Adipose tissue (tissue), 3 donors: ENCODE data around the gene AFTPH. TPM values are rescaled to one million over a fixed set of nuclear protein-coding genes. Genes with fewer than 3 reads are reported as not detected.

ENCODE experiments used
- H3K27ac ChIP-seq: one replicate; pipeline ENCODE4 v1.5.1; 2013; ENCODE audit warnings: low read depth, low read length
- whole genome bisulfite sequencing, 3 donors: extraction: QIAGEN DNeasy Blood & Tissue Kit; methylation state at CpG; one replicate each; pipeline ENCODE4 v1.1.7; 2013; 5-methylcytosine and 5-hydroxymethylcytosine counted together
- polyA plus RNA-seq, 3 donors: library from polyadenylated mRNA; stranded (reverse); fragments of 200-250 nt; gene quantifications; one replicate each; pipeline ENCODE4 v1.2.3, GENCODE V29; 2013
- donor health status: healthy with polysubstance abuse.
- donor health status: Bipolar disorder and iron deficiency.
- donor health status: healthy.

The AFTPH gene
- polyA plus RNA-seq, 3 donors, result 15.6 to 18.8 (median 15.9) TPM

DNA sequence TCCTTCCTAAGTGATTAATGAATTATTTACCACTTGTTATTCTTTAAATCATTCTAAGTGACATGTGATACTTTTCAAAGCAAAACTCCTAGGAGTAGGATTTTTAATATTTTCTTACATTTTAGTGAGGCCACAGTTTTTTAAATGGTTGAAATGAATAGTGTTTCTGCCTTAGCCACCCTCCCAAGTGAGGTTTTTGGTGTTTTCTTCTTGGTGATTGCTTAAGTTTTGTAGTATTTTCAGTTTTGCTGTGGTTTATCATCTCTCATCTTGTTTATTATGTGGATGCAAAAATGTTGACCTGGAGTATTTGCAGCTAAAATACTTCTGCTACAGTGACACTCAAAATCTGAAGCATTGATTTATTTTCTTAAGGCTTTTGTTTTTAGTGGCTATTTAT lies 9.8 kb downstream of the AFTPH start:
- no peak overlapping the region for H3K27ac ChIP-seq

GRCh38 chr2:64534363-64534762 lies 10.2 kb downstream of the AFTPH start:
- 49 to 67% (median 64%) methylated on average over 3 of the region's 3 CpGs for WGBS, 3 donors

DNA sequence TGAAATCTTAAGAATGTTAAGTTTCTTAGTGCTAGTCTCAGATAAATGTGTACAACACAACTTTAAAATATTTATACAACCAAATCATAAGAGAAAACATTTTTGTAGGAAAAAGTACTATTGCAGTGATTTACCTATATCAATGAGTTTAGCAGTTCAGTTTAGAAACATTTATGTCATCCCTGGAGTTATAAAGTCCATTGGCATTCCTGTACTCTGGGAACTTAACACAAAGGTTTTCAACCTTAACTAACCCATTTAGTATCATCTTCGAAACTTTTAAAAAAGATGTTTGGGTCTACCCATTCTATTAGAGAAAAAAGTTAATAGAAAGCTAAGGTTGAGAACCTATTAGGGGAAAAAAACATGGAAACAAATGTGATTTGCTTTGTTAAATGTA lies 10.9 kb downstream of the AFTPH start:
- 96 to 100% (median 97%) methylated on average over 1 of the region's 1 CpG for WGBS, 3 donors
- H3K27ac ChIP-seq, result no peak overlapping the region

More at GRCh38 chr2:64534363-64534762, 10.2 kb downstream of the AFTPH start:
- no peak overlapping the region for H3K27ac ChIP-seq

DNA sequence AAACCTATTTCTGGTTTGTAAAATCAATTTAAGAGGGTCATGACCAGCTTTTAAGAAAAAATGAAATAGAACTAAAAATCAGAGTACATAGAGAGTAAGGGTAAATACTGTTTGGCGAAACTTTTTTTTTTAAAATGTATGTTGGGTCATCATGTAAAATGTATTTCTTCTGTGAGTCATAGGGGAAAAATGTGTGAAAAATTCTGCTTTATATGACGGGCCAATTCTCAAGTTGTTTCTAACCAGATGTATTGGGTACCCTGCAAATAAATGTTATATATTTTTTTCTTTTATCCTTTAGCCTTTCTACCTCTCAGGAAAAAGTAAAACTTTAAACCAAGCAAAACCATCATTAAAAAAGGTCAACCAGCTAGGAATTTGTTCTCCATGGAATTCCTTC lies 13.9 kb downstream of the AFTPH start:
- H3K27ac ChIP-seq, result no peak overlapping the region
- WGBS, 3 donors, result 94 to 96% (median 96%) methylated on average over 2 of the region's 2 CpGs

DNA sequence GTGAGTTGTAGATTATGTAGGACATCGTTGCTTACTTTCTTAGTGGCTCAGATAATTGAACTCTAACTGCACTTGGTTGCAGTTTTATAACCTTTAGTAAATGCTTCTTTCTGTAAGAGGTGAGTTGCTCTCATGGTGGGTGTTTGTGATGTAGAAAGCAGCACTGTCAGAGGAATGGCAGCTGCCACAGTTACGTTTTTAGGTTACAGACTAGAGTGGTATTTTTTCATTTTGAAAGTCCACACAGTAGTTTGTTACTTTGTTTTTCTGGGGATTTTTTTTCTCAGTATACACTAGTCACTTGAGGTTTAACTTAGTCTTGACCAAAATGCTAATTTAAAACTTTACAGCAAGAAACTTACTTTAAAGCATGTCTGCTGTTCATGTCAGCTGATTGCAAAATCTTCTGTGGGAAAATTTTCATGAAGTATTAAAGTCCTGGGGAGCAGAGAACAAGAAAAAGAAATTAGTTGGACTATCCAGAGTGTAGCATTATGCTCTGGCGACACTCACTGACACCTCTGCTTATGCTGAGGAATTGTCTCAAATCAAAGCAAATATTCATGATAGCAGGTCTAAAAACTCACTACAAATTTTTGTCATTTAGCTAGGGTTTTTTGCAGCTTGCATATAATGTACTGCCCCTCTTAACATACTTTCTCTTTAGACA lies 14.8 kb downstream of the AFTPH start:
- no peak overlapping the region for H3K27ac ChIP-seq
- 48 to 85% (median 80%) methylated on average over 3 of the region's 3 CpGs for WGBS, 3 donors

DNA sequence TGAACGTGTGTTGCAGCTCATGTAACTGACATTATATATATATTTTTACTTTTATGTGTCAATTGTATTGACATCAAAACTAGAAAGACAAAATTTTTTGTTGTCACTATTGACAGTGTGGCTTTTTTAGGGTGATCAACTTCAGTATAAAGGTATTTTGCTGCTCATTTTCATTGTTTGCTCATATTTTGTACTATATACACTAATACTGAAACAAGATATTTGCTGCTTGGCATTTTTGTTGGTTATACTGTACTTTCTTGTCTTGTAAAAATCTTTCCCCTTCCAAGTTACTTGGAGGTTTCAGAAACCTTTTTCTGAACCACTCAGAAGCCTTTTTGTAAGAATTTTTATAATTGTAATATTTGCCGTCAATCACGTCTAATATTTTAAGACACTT lies 16.5 kb downstream of the AFTPH start:
- no peak overlapping the region for H3K27ac ChIP-seq
- 63 to 97% (median 91%) methylated on average over 3 of the region's 3 CpGs for WGBS, 3 donors

DNA sequence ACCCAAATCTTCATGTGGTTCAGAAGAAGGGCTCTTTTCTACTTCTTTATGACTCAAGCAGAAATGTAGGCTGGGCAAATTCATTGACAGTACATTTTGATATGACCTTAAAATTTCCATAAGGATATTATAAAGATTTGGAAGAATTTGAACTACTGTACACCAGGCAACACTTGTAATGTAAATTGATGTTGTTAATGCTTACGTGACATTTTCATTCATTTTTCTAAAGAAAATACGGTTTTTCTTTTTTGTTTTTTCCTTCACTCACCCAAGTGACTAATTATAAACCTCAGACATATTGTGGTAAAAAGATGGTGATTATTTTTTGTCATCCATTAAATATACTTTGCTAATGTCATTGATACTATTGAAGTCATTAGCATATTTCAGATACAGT lies 17.4 kb downstream of the AFTPH start:
- H3K27ac ChIP-seq, result no peak overlapping the region
- WGBS, 3 donors, result 77 to 96% (median 91%) methylated on average over 2 of the region's 2 CpGs

- WGBS, 3 donors, result 32 to 82% (median 73%) methylated on average over 5 of the region's 5 CpGs
- no peak overlapping the region for H3K27ac ChIP-seq
Observed at GRCh38 chr2:64542071-64543007, 18.2 kb downstream of the AFTPH start.

GRCh38 chr2:64543008-64543697 lies 19.0 kb downstream of the AFTPH start:
- no peak overlapping the region for H3K27ac ChIP-seq

- 41 to 60% (median 53%) methylated on average over 3 of the region's 3 CpGs for WGBS, 3 donors
- H3K27ac ChIP-seq, result no peak overlapping the region
Observed at GRCh38 chr2:64548761-64549160, 24.6 kb downstream of the AFTPH start.

DNA sequence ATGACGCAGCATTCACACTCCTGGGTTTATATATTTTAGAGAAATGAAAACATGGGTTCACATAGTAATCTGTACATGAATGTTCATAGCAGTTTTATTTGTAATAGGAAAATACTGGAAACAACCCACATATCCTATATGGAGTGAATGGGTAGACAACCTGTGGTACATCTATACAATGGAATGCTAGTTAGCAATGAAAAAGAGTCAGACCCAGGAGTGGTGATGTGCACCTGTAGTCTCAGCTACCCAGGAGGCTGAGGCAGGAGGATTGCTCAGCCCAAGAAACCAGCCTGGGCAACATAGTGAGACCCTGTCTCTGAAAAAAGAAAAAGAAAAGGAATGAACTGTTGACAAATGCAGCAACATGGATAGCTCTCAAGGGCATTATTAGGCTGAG lies 25.9 kb downstream of the AFTPH start:
- 97 to 98% (median 98%) methylated on average over 1 of the region's 1 CpG for WGBS, 3 donors
- no peak overlapping the region for H3K27ac ChIP-seq

DNA sequence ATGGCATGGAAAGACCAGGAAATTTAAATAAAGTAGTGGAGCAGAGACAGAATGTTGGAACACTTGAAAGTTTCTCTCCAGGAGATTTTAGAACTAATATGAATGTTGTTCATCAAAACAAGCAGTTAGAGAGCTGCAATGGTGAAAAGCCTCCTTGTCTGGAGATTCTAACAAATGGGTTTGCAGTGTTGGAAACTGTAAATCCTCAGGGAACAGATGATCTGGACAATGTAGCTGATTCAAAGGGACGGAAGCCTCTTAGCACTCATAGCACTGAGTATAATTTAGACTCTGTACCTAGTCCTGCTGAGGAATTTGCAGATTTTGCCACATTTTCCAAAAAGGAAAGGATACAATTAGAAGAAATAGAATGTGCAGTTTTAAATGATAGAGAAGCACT lies 27.7 kb downstream of the AFTPH start:
- WGBS, 3 donors, result 53 to 91% (median 73%) methylated on average over 1 of the region's 1 CpG
- no peak overlapping the region for H3K27ac ChIP-seq

DNA sequence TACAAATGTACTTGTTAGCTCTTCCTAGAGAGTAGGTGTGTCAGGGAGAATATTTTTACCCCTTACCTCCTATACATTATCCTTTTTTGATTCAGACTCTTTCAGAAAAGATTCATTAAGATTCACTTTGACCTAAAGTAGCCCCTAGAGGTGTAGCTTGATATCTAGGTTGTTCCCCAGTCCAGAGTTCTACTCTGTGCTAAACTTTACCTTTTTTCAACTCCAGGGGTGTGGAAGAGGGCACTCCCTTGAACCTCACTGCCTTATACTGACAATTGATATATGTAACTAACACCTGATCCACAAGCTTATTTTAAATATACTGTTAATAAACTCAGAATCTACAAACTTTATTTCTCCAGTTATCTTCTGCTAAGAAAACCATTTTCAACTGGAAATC lies 30.0 kb downstream of the AFTPH start:
- no peak overlapping the region for H3K27ac ChIP-seq

DNA sequence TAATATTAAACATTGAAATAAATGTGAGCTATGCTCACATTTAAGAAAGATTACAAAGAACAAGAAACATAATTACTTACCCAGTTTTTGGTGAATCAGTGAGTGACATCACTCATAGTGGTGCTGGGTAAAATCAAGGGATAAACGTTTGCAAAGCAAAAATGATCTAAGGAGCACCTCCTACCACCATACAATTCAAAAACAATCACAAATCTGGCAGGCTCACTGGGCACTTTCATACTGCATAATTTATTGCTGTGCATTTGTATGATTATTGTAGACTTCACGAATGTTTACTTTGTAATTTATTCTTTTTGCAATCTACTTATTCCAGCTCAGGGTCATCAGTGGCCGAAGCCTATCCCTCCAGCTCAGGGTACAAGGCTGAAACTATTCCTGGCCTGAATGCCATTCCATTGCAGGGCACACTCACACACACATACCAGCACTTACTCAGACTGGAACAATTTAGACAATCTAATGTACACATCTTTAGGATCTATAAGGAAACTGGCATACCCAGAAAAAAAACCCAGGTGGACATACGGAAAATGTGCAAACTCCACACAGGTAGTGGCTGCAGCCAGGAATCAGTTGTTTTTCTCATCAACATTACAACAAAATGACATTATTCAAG lies 34.4 kb downstream of the AFTPH start:
- H3K27ac ChIP-seq, result no peak overlapping the region
- 53 to 85% (median 84%) methylated on average over 4 of the region's 4 CpGs for WGBS, 3 donors

DNA sequence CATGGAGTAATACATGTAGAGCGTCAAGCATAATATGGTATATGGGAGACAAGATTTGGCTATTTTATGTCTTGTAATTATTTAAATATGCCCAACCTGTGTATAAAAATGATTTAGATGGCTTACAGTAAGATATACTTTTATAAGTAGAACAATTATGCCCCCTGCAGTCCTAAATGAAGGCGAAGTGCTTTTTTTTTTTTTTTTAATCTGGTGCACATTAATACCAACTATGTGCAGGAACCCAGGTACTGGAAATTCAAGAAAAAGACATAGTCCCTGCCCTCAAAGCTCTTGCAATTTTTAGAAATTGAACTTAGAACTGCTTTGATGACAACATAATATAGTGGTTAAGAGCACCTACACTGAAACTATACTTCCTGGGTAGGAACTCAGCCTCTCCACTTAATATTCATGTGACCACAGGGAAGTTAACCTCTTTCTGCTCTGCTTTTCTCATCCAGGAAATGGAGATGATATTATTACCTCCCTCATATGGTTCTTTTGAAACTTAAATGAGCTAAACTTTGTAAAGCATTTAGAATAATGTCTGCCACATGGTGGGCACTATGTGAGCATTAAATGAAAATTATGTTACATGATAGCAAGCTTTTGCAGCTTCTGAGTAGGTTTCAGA lies 38.1 kb downstream of the AFTPH start:
- H3K27ac ChIP-seq, result no peak overlapping the region
- WGBS, 3 donors, result 71 to 82% (median 82%) methylated on average over 2 of the region's 2 CpGs

- no peak overlapping the region for H3K27ac ChIP-seq
- WGBS, 3 donors, result 88 to 96% (median 91%) methylated on average over 6 of the region's 6 CpGs
Observed at GRCh38 chr2:64563436-64563938, 39.4 kb downstream of the AFTPH start.

DNA sequence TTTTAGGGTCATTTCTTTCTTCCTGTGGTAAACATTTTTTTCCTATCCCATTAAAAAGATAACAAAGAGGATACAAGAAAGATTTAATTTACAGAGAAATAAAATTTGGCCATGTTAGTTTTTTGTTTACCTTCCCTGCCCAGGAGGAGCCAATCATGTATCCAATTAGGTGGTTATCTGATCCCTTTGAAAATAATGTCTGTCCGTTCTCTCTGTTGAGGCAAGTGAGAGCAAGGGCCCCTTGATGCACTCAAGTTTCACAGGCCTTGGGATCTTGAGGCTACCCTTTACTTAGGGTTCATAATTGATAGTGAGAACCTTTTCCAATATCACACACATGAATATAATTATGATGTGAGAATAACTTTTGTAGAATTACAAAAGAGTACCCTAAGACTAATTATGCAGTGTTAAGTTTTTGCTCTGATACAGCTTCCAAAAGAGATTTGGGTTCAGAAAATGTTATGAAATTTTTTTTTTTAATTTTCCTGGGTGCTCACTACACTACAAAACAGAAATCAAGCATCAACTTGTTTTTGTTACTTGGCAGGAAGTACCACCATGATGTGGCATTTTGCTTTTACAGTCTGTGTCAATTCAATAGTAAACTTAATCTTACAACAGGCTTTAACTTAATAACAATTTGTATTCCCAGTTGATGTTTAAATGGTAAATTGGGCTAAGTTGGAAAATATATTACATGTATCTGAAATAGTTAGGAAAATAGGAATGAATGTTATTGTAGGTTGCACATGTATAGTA lies 42.0 kb downstream of the AFTPH start:
- 72 to 95% (median 89%) methylated on average over 1 of the region's 1 CpG for WGBS, 3 donors
- H3K27ac ChIP-seq, result no peak overlapping the region

- no peak overlapping the region for H3K27ac ChIP-seq
- WGBS, 3 donors, result 69 to 82% (median 77%) methylated on average over 6 of the region's 6 CpGs
Observed at GRCh38 chr2:64567473-64567872, 43.3 kb downstream of the AFTPH start.
